A204.1 (cell line): Measurements from ENCODE around the gene MAGEA1.
A peak's percentile ranks its signal among the peaks of the same experiment; 100 is the strongest.
"Not testable (repeated sequence)": the region's sequence is repeated elsewhere in the genome, so short reads cannot be mapped to it uniquely, and the experiment has no call there.

Experiments used
- FAIRE-seq: peaks from 2 replicates; lab custom pipeline; 2012; peaks lifted over from hg19 to GRCh38; lab: Jason Lieb, UNC

MAGEA1 gene, protein sequence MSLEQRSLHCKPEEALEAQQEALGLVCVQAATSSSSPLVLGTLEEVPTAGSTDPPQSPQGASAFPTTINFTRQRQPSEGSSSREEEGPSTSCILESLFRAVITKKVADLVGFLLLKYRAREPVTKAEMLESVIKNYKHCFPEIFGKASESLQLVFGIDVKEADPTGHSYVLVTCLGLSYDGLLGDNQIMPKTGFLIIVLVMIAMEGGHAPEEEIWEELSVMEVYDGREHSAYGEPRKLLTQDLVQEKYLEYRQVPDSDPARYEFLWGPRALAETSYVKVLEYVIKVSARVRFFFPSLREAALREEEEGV

GRCh38 chrX:153179131-153179530 is at the start of gene MAGEA1:
MAGEA1 (plus strand) TSS chrX:153179284; CDS start chrX:153182390, 3,106 bp downstream.
- no peak for FAIRE-seq

DNA sequence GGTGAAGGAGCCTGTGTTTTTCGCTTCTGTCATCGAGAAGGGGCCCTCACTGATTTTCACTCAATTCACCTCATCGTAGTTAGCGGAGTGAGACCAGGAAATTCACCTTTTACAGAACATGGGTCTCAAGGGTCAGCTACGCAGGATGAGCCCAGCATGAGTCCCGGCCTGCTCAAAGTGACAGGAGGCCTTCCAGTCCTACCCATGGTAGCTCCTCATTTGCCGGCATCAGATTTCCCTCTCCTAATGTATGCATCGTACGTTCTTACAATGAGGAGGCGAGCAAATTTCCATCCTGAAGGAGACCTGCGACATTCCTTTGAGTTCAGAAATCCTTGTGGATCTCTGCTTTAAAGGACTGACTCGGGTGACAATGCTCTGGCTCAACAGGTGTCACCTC is 46.2 kb upstream of the MAGEA1 start:
- FAIRE-seq = not testable (repeated sequence)

- peak; percentile 93 for FAIRE-seq
These were observed 40.0 kb upstream of the MAGEA1 start for GRCh38 chrX:153139074-153139473.

- not testable (repeated sequence) for FAIRE-seq
These were observed 32.8 kb upstream of the MAGEA1 start for GRCh38 chrX:153146288-153146687.

DNA sequence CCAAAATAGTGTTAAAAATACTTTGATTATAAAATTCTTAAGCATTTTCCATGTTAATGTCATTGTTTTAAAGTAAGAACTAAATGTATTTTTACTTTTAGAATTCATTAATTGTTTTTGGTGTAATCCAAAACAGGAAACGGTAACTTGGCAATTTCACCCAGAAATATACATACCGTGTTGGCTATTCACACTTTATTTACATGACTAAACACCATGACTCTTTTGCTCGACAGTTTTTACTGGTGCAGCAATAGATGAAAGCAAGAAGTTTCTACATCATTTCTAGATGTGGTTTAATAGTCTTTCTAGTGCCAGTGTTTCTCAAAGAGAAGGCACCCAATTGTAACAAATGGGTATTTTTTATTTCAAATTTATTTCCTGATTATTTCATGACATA is 25.6 kb upstream of the MAGEA1 start:
- no peak for FAIRE-seq

GRCh38 chrX:153157450-153157849 is 21.6 kb upstream of the MAGEA1 start:
- no peak for FAIRE-seq

DNA sequence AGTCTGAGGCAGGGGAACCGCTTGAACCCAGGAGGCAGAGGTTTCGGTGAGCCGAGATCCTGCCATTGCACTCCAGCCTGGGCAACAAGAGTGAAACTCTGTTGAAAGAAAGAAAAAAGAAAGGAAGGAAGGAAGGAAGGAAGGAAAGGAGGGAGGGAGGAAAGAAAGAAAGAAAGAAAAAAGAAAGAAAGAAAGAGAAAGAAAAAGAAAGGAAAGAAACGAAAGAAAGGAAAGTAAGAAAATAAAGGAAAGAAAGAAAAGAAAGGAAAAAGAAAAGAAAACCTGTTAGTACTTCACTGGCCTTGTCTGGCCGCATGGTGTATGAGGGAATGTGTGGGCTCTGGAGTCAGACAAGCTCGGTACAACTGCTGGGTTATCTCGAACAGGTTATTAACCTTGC is 20.8 kb upstream of the MAGEA1 start:
- FAIRE-seq = no peak

GRCh38 chrX:153161952-153162351 is 17.1 kb upstream of the MAGEA1 start:
- no peak for FAIRE-seq

GRCh38 chrX:153164733-153165132 is 14.4 kb upstream of the MAGEA1 start:
- FAIRE-seq = no peak

DNA sequence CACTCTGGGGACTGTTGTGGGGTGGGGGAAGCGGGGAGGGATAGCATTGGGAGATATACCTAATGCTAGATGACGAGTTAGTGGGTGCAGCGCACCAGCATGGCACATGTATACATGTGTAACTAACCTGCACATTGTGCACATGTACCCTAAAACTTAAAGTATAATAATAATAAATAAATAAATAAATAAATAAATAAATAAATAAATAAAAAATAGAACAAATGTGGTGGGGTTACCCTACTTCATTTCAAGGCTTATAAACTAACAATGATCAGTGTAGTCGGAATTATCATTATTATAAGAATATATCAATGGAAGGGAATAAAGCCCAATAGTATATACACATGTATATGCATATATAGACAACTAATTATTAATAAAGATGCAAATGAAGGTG is 10.7 kb upstream of the MAGEA1 start:
- FAIRE-seq = not testable (repeated sequence)

DNA sequence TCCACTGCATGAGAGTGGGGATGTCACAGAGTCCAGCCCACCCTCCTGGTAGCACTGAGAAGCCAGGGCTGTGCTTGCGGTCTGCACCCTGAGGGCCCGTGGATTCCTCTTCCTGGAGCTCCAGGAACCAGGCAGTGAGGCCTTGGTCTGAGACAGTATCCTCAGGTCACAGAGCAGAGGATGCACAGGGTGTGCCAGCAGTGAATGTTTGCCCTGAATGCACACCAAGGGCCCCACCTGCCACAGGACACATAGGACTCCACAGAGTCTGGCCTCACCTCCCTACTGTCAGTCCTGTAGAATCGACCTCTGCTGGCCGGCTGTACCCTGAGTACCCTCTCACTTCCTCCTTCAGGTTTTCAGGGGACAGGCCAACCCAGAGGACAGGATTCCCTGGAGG is 2.7 kb downstream of the MAGEA1 start:
- no peak for FAIRE-seq

DNA sequence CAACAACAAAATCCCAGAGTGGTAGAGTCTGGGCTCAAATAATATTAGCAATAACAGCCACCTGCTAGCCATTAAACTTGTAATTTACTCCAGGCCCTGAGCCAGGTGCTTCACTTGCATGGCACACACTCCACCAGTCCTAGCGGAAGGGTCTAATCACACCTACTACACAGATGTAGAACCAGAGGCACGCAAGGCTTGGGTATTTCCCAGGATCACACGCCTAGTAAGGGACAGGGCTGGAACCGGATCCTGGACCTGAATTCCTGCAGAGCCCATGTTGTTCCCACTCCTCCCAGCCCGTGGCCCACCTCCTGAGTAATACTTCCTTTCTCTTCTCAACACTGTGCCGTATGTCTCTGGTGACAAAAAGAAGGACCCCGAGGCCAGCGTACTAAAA is 5.7 kb downstream of the MAGEA1 start:
- FAIRE-seq = no peak

DNA sequence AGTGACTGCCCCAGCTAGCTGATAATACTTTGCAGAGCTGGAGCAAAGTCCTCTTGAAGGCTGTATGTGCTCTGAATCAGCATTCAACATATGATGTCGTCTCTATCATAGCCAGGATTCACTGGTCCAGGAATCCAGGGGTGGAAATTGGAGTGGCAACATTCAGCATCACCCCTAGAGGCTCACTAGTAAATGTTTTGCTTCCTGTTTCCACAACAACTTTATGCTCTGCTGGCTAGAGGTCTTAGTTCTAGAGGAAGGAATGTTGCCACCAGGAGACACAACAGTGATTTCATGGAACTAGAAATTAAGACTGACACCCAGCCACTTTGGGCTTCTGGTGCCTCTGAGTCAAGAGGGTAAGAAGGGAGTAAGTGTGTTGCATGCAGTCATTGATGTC is 11.3 kb downstream of the MAGEA1 start:
- FAIRE-seq = no peak

DNA sequence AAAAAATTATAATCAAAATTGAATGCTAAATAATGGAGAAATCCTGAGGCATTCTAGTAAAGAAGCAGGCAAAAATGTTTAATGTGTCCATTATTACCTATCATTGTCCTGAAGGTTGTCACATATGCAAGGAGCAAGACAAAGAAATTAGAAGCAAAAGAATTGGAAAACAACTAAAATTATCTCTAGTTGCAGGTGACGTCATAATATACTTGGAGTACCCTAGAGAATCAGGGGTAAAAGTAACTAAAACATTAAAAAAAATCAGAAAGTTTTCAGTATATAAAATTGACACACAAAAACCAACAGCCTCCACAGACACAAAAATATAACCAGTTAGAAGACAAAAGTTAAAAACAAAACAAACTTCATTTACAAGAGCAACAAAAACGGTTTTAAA is 21.4 kb downstream of the MAGEA1 start:
- no peak for FAIRE-seq

- no peak for FAIRE-seq
These were observed 27.5 kb downstream of the MAGEA1 start for GRCh38 chrX:153206425-153207046.

- no peak for FAIRE-seq
These were observed 30.3 kb downstream of the MAGEA1 start for GRCh38 chrX:153209347-153209746.

GRCh38 chrX:153214934-153215333 is 35.9 kb downstream of the MAGEA1 start:
- no peak for FAIRE-seq

GRCh38 chrX:153216926-153217325 is 37.8 kb downstream of the MAGEA1 start:
- FAIRE-seq = no peak

- FAIRE-seq = no peak
These were observed 46.5 kb downstream of the MAGEA1 start for GRCh38 chrX:153225438-153226098.

GRCh38 chrX:153226344-153227185 is 47.5 kb downstream of the MAGEA1 start:
- FAIRE-seq = no peak
